Smooth muscle cell (in vitro differentiated cells): Measurements from ENCODE around the gene CYTH4. TPM values are rescaled to one million over a fixed set of nuclear protein-coding genes. Genes with fewer than 3 reads are reported as not detected.

Source experiments
- DNase-seq: peaks from one replicate; lab custom pipeline; 2025; ENCODE audit not compliant: unreplicated experiment; lab: John Stamatoyannopoulos, UW
- H2AFZ ChIP-seq: fragments of 200-600 bp; sonication (generic); 2 replicates; pipeline ENCODE4 v1.6.0; 2016; ENCODE audit warnings: antibody characterized with exemption, low read depth, mild to moderate bottlenecking
- H3F3A ChIP-seq: fragments of 200-600 bp; sonication (generic); 2 replicates; pipeline ENCODE4 v1.6.0; 2017; ENCODE audit warnings: antibody characterized with exemption, low read depth
- H3K27ac ChIP-seq: fragments of 200-600 bp; sonication (generic); 2 replicates; pipeline ENCODE4 v1.5.1; 2016; ENCODE audit warnings: low read depth, mild to moderate bottlenecking
- H3K27me3 ChIP-seq: fragments of 200-600 bp; sonication (generic); 2 replicates; pipeline ENCODE4 v1.6.1; 2016; ENCODE audit warnings: low read depth, mild to moderate bottlenecking
- H3K36me3 ChIP-seq: fragments of 200-600 bp; sonication (generic); 2 replicates; pipeline ENCODE4 v1.5.1; 2016; ENCODE audit warnings: low read depth
- H3K4me1 ChIP-seq: fragments of 200-600 bp; sonication (generic); 2 replicates; pipeline ENCODE4 v1.5.1; 2016; ENCODE audit warnings: low read depth
- H3K4me2 ChIP-seq: fragments of 200-600 bp; sonication (generic); 2 replicates; pipeline ENCODE4 v1.6.0; 2016; ENCODE audit warnings: mild to moderate bottlenecking
- H3K4me3 ChIP-seq: fragments of 200-600 bp; sonication (generic); 2 replicates; pipeline ENCODE4 v1.5.1; 2016; ENCODE audit warnings: mild to moderate bottlenecking
- H3K79me2 ChIP-seq: fragments of 200-600 bp; sonication (generic); 2 replicates; pipeline ENCODE4 v1.6.0; 2016; ENCODE audit warnings: low read depth, mild to moderate bottlenecking
- H3K9ac ChIP-seq: fragments of 200-600 bp; sonication (generic); 2 replicates; pipeline ENCODE4 v1.6.0; 2016; ENCODE audit warnings: low read depth
- H3K9me3 ChIP-seq: fragments of 200-600 bp; sonication (generic); replicated peaks from 2 replicates; pipeline ENCODE4 v1.5.1; 2016; ENCODE audit warnings: low read depth
- H4K20me1 ChIP-seq: fragments of 200-600 bp; sonication (generic); 2 replicates; pipeline ENCODE4 v1.6.0; 2016; ENCODE audit warnings: low read depth
- CTCF ChIP-seq: fragments of 200-600 bp; sonication (generic); IDR thresholded peaks from 2 replicates; pipeline ENCODE4 v1.5.1; 2017; ENCODE audit warnings: borderline replicate concordance, mild to moderate bottlenecking, antibody characterized with exemption; ENCODE audit not compliant: insufficient read depth, poor library complexity, severe bottlenecking
- WGBS: methylation state at CpG from one replicate; pipeline ENCODE4 v1.1.7; 2016; ENCODE audit warnings: low lambda C conversion rate; 5-methylcytosine and 5-hydroxymethylcytosine counted together
- polyA plus RNA-seq: library from polyadenylated mRNA; unstranded; fragments of >200 nt; fragmentation: Nextera tagmentation; extraction: Ambion mirVana; gene quantifications from 2 replicates; pipeline ENCODE4 v1.2.1, GENCODE V29; 2016
- total RNA-seq: library from RNA; depleted of rRNA; stranded (reverse); fragments of >200 nt; gene quantifications from 2 replicates; pipeline ENCODE4 v1.2.3, GENCODE V29; 2014

The CYTH4 gene
- total and polyA plus RNA-seq, 2 experiments from 2014 or later, result not detected

GRCh38 chr22:37333724-37334460 is 51.6 kb downstream of the CYTH4 start:
- Histone ChIP-seq H3K4me1 (peaks cover 24% of the 10 kb centered on the region), H3K4me3 (no peak overlapping the region), H3F3A (no peaks in the 10 kb centered on the region), H3K9ac (no peak overlapping the region), H2AFZ (no peak overlapping the region), H3K27ac (no peak overlapping the region), H4K20me1 (no peaks in the 10 kb centered on the region), H3K27me3 (peaks cover 52% of the 10 kb centered on the region), H3K79me2 (no peaks in the 10 kb centered on the region), H3K4me2 (no peak overlapping the region), H3K36me3 (no peaks in the 10 kb centered on the region), H3K9me3 (no peaks in the 10 kb centered on the region)
- no peak for DNase-seq
- 37% methylated on average over 11 of the region's 11 CpGs for WGBS
- no peak for TF ChIP-seq CTCF

- TF ChIP-seq CTCF, result no peak
These were observed 52.2 kb downstream of the CYTH4 start for GRCh38 chr22:37334461-37334858.

GRCh38 chr22:37334859-37335805 is 52.8 kb downstream of the CYTH4 start:
- Histone ChIP-seq H3K9ac (no peak overlapping the region), H3K79me2 (no peaks in the 10 kb centered on the region), H3K27me3 (peaks cover 52% of the 10 kb centered on the region), H3K4me3 (no peak overlapping the region), H3K9me3 (no peaks in the 10 kb centered on the region), H3K4me2 (peak overlapping the region; percentile 43), H3K27ac (no peak overlapping the region), H2AFZ (no peak overlapping the region), H3F3A (no peaks in the 10 kb centered on the region), H3K4me1 (peaks cover 26% of the 10 kb centered on the region), H4K20me1 (no peaks in the 10 kb centered on the region), H3K36me3 (no peaks in the 10 kb centered on the region)
- TF ChIP-seq CTCF, result no peak
- 5% methylated on average over 30 of the region's 50 CpGs for WGBS
- DNase-seq, result no peak

More at GRCh38 chr22:37334461-37334858, 52.2 kb downstream of the CYTH4 start:
- Histone ChIP-seq H3K4me2 (no peak overlapping the region), H3K79me2 (no peaks in the 10 kb centered on the region), H3K36me3 (no peaks in the 10 kb centered on the region), H3K27ac (no peak overlapping the region), H3K4me3 (no peak overlapping the region), H3K4me1 (peaks cover 24% of the 10 kb centered on the region), H2AFZ (no peak overlapping the region), H3K9me3 (no peaks in the 10 kb centered on the region), H4K20me1 (no peaks in the 10 kb centered on the region), H3K9ac (no peak overlapping the region), H3K27me3 (peaks cover 52% of the 10 kb centered on the region), H3F3A (no peaks in the 10 kb centered on the region)
- no peak for DNase-seq
- WGBS, result 2% methylated on average over 41 of the region's 42 CpGs
